HepG2 (cell line): Measurements from ENCODE around the gene C10orf90. TPM values are rescaled to one million over a fixed set of nuclear protein-coding genes. Genes with fewer than 3 reads are reported as not detected.
A peak's percentile ranks its signal among the peaks of the same experiment; 100 is the strongest.

Experiments used
- ATAC-seq: fragments of 200-7000 bp; cut with Tn5 transposase; 3 replicates; pipeline ENCODE4 v1.9.1; 2020; ENCODE audit warnings: mild to moderate bottlenecking, moderate library complexity
- BruUV-seq: library from RNA; stranded (reverse); fragments of 400-500 nt; replicated peaks from 2 replicates; lab custom pipeline; 2021; lab: Mats Ljungman, UMichigan
- CTCF ChIA-PET: fragments of 300-600 bp; formaldehyde crosslinking; extraction: SDS; loops from one replicate; lab custom pipeline; 2021; ENCODE audit warnings: low total read pairs, inconsistent platforms, low intra/inter-chr PET ratio; lab: Yijun Ruan, JAX
- POLR2A ChIA-PET: fragments of 350-600 bp; sonication (Branson Sonifier 250); formaldehyde crosslinking; loops from one replicate; lab custom pipeline; 2020; ENCODE audit warnings: antibody characterized with exemption, inconsistent platforms; lab: Yijun Ruan, JAX
- DNase-seq: peaks from one replicate; pipeline ENCODE4 v3.0.0-alpha.2; 2015; ENCODE audit warnings: low spot score
- FAIRE-seq: peaks from 3 replicates; lab custom pipeline; 2011; peaks lifted over from hg19 to GRCh38; lab: Jason Lieb, UNC
- H2AFZ ChIP-seq: one replicate; pipeline ENCODE4 v1.6.1; 2011; ENCODE audit warnings: low read length, inconsistent platforms
- H3K27ac ChIP-seq: fragments of 300-600 bp; 3 replicates; pipeline ENCODE4 v1.8.0; 2011; ENCODE audit warnings: mixed run types, mild to moderate bottlenecking, mixed read lengths, low read length, inconsistent platforms; ENCODE audit not compliant: insufficient read depth; ENCODE audit errors: extremely low read length
- H3K27me3 ChIP-seq, 2 experiments: fragments of 200-600 bp in 1 of 2; 2 replicates in 1 of 2; 3 replicates in 1 of 2; pipeline versions ENCODE4 v1.6.0 to v1.8.0; 2011; ENCODE audit warnings: low read length in 2 of 2, mild to moderate bottlenecking in 2 of 2, moderate library complexity in 2 of 2, inconsistent platforms in 1 of 2; ENCODE audit not compliant: insufficient read depth in 2 of 2, control insufficient read depth in 1 of 2
- H3K36me3 ChIP-seq, 2 experiments: fragments of 200-600 bp in 1 of 2; replicated peaks in 1 of 2; 2 replicates in 1 of 2; 3 replicates in 1 of 2; pipeline versions ENCODE4 v1.5.1 to v1.8.0; 2011; ENCODE audit warnings: low read length in 2 of 2, inconsistent platforms in 1 of 2; ENCODE audit not compliant: insufficient read depth in 2 of 2, control insufficient read depth in 1 of 2
- H3K4me1 ChIP-seq: 2 replicates; pipeline ENCODE4 v1.5.1; 2012; ENCODE audit warnings: low read length, inconsistent platforms; ENCODE audit not compliant: insufficient read depth
- H3K4me2 ChIP-seq: 2 replicates; pipeline ENCODE4 v1.6.0; 2011; ENCODE audit warnings: low read depth, low read length, inconsistent platforms
- H3K4me3 ChIP-seq, 3 experiments: fragments of 200-600 bp in 1 of 3; sonication (generic), shearing (Covaris generic) in 1 of 3; replicated peaks in 1 of 3; 2 replicates each; pipeline ENCODE4 v1.5.1; 2011 to 2016; ENCODE audit warnings: low read length in 3 of 3, inconsistent platforms in 2 of 3, low read depth in 2 of 3, mild to moderate bottlenecking in 2 of 3, control low read depth in 1 of 3, mixed read lengths in 1 of 3; ENCODE audit not compliant: insufficient read depth in 1 of 3
- H3K79me2 ChIP-seq: one replicate; pipeline ENCODE4 v1.6.1; 2011; ENCODE audit warnings: low read length, inconsistent platforms; ENCODE audit not compliant: insufficient read depth
- H3K9ac ChIP-seq: 2 replicates; pipeline ENCODE4 v1.6.0; 2011; ENCODE audit warnings: mild to moderate bottlenecking, low read depth, low read length, inconsistent platforms; ENCODE audit not compliant: insufficient read depth
- H3K9me3 ChIP-seq: 2 replicates; pipeline ENCODE4 v1.5.1; 2012; ENCODE audit warnings: mild to moderate bottlenecking, low read length
- H4K20me1 ChIP-seq: 2 replicates; pipeline ENCODE4 v1.6.0; 2011; ENCODE audit warnings: inconsistent platforms, mild to moderate bottlenecking, low read length, moderate library complexity; ENCODE audit not compliant: insufficient read depth
- ATF1 ChIP-seq: IDR thresholded peaks from 2 replicates; pipeline ENCODE4 v1.6.1; 2016; ENCODE audit warnings: mild to moderate bottlenecking, control low read depth
- KAT7 ChIP-seq: IDR thresholded peaks from 2 replicates; pipeline ENCODE4 v1.6.1; 2018; ENCODE audit warnings: borderline replicate concordance, missing compliant biosample characterization
- LCORL ChIP-seq, 2 experiments: fragments of 450-650 bp in 1 of 2; sonication (generic) in 1 of 2; formaldehyde crosslinking in 1 of 2; IDR thresholded peaks; 2 replicates each; pipeline versions ENCODE4 v1.5.0 to v1.6.1; 2017 to 2020; ENCODE audit warnings: antibody characterized with exemption in 1 of 2, missing genetic modification reagents in 1 of 2
- MED8 ChIP-seq: sonication (generic); formaldehyde crosslinking; IDR thresholded peaks from 2 replicates; pipeline ENCODE4 v1.8.1; 2023; ENCODE audit warnings: mild to moderate bottlenecking, missing genetic modification reagents; ENCODE audit not compliant: insufficient replicate concordance
- NR2F6 ChIP-seq, 2 experiments: IDR thresholded peaks; 2 replicates each; pipeline ENCODE4 v1.6.1; 2016; ENCODE audit warnings: antibody characterized with exemption in 1 of 2, mild to moderate bottlenecking in 1 of 2
- TCF12 ChIP-seq, 2 experiments: fragments of 450-650 bp in 1 of 2; sonication (generic) in 1 of 2; formaldehyde crosslinking in 1 of 2; IDR thresholded peaks; 2 replicates each; pipeline versions ENCODE4 v1.6.1 to v1.8.0; 2017 to 2022; ENCODE audit warnings: antibody characterized with exemption in 1 of 2, mild to moderate bottlenecking in 1 of 2, missing genetic modification reagents in 1 of 2, moderate library complexity in 1 of 2
- TMF1 ChIP-seq: sonication (generic); formaldehyde crosslinking; IDR thresholded peaks from 2 replicates; pipeline ENCODE4 v1.8.1; 2022; ENCODE audit warnings: low read depth, missing genetic modification reagents
- ZFP41 ChIP-seq: sonication (generic); formaldehyde crosslinking; IDR thresholded peaks from 2 replicates; pipeline ENCODE4 v1.4.0; 2020; ENCODE audit warnings: mild to moderate bottlenecking, missing genetic modification reagents, borderline replicate concordance
- ZNF232 ChIP-seq: sonication (generic); formaldehyde crosslinking; IDR thresholded peaks from 2 replicates; pipeline ENCODE4 v1.4.0; 2020; ENCODE audit warnings: missing genetic modification reagents, borderline replicate concordance
- WGBS: methylation state at CpG from one replicate; pipeline ENCODE4 v1.1.6; 2017; ENCODE audit warnings: low lambda C conversion rate; 5-methylcytosine and 5-hydroxymethylcytosine counted together
- in situ Hi-C: cut with HindIII; loops from 2 replicates; pipeline ENCODE4 v1.10.0; 2017; ENCODE audit warnings: low pct_unique_long_range_greater_than_20kb; ENCODE audit not compliant: extremely low pct_ligation_motif_present
- intact Hi-C: fragments of 100-400 bp; cut with micrococcal nuclease; formaldehyde crosslinking; loops from one replicate; pipeline ENCODE4 v1.10.0; 2022; ENCODE audit not compliant: unreplicated experiment
- polyA plus RNA-seq, 8 experiments: library from polyadenylated mRNA; depleted of rRNA in 3 of 8; stranded (reverse) in 7 of 8; unstranded in 1 of 8; fragments of >200 nt; fragmentation: Illumina TruSeq in 4 of 8; extraction: Trizol in 4 of 8; gene quantifications; 2 replicates each; pipeline versions ENCODE4 v1.2.1 to v1.2.3, GENCODE V29; 2011 to 2016; ENCODE audit warnings: low read depth in 4 of 8, missing spikeins in 1 of 8, mixed read lengths in 1 of 8; ENCODE audit not compliant: insufficient read depth in 1 of 8
- total RNA-seq, 5 experiments: library from RNA; depleted of rRNA; stranded (reverse); fragments of >200 nt; fragmentation: Illumina TruSeq; extraction: Trizol; gene quantifications; 2 replicates each; pipeline ENCODE4 v1.2.3, GENCODE V29; 2016; ENCODE audit warnings: low read depth in 1 of 5
- TF ChIP-seq, protein P1 (sequence below): IDR thresholded peaks from 2 replicates; pipeline ENCODE4 v1.6.1; 2012; ENCODE audit warnings: low read length, improper control_type of control experiment
- TF ChIP-seq, protein P2 (sequence below): IDR thresholded peaks from 2 replicates; pipeline ENCODE4 v1.6.1; 2016; ENCODE audit warnings: low read depth, control low read depth

Gene C10orf90
- total and polyA plus RNA-seq, 2 of the 13 experiments (the other 11 are each of a cell fraction or from before 2014, with no cell fraction given) = not detected

DNA sequence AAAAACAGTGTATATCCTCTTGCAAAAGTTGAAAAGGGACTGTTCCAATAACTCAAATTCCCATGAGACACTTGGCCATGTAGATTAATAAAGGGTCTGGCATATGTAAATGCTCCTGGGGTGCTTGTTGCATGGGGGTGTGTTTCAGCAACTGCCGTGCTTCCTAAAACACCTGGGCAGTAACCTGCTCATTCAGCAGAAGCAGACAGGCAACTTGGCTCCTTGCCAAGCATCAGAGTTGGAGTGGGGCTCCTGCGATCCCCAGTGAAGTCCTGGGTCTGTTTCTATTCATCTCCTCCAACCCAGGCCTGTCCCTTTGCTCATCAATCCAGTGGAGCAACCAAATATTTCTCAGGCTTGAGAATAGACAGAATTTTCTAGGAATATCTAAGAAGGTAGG, 240.0 kb downstream of the C10orf90 start:
- Histone ChIP-seq H3K9me3 (no peaks in the 10 kb centered on the region), H3K27ac (no peak overlapping the region), H3K36me3 (no peaks in the 10 kb centered on the region), H3K4me1 (no peaks in the 10 kb centered on the region), H3K4me3 (no peak overlapping the region), H3K4me2 (no peak overlapping the region), H3K79me2 (no peaks in the 10 kb centered on the region), H3K9ac (no peak overlapping the region), H2AFZ (no peak overlapping the region), H3K27me3 (no peaks in the 10 kb centered on the region; a peak in 2 of 5 replicates), H4K20me1 (no peaks in the 10 kb centered on the region)
- in situ Hi-C loops = no loop called here
- ATAC-seq = no peak
- BruUV-seq = no TSS peak
- TF ChIP-seq KAT7 (CRISPR knock-in tag) (no peak), ZNF232 (no peak), MED8 (no peak), LCORL (IDR thresholded peaks at IDR 0.05) (0 out of 2 replicates have a peak, but pooled peaks have one; percentile 35), LCORL (CRISPR knock-in tag; IDR thresholded peaks at IDR 0.05) (no peak)
- ChIA-PET POLR2A (no interaction called here), CTCF (no interaction called here)
- intact Hi-C loops = no loop called here
- WGBS = 0% methylated on average over 1 of the region's 2 CpGs
- no peak for FAIRE-seq
- no peak for DNase-seq

DNA sequence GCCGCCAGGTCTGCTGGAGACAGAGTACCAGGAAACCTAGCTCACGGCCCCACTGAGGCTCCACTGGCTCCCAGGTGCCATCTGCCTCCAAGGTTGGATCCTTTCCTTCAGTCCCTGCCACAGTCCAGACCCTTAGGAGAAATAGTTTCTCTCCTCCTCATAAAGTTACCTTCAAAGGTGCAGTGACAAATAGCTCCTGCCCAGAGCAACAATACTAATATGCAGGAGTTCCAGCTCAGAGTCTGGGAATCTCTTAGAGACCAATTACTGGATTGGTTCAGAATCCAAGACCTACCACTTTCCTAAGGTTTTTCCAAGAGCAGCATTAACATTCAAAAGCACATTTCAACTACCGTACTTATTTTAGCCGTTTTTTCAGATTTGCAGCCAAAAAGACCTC, 241.2 kb downstream of the C10orf90 start:
- FAIRE-seq (no peak), DNase-seq (no peak), ATAC-seq (no peak)
- WGBS = 18% methylated on average over 4 of the region's 4 CpGs
- ChIA-PET CTCF (no interaction called here), POLR2A (no interaction called here)
- no peaks in the 10 kb centered on the region for H4K20me1 ChIP-seq
- in situ Hi-C loops = no loop called here
- no peak overlapping the region for H3K4me2 ChIP-seq
- H3K27ac ChIP-seq = no peak overlapping the region
- H2AFZ ChIP-seq = no peak overlapping the region
- H3K79me2 ChIP-seq = no peaks in the 10 kb centered on the region
- no peaks in the 10 kb centered on the region for H3K36me3 ChIP-seq
- no peak overlapping the region for H3K9ac ChIP-seq
- no peaks in the 10 kb centered on the region for H3K9me3 ChIP-seq
- BruUV-seq = no TSS peak
- intact Hi-C loops = no loop called here
- no peaks in the 10 kb centered on the region for H3K4me1 ChIP-seq
- H3K4me3 ChIP-seq = no peak overlapping the region
- H3K27me3 ChIP-seq = no peaks in the 10 kb centered on the region; a peak in 2 of 5 replicates
- no peak for TF ChIP-seq TMF1 (CRISPR knock-in tag)
- TF ChIP-seq, protein P1, sequence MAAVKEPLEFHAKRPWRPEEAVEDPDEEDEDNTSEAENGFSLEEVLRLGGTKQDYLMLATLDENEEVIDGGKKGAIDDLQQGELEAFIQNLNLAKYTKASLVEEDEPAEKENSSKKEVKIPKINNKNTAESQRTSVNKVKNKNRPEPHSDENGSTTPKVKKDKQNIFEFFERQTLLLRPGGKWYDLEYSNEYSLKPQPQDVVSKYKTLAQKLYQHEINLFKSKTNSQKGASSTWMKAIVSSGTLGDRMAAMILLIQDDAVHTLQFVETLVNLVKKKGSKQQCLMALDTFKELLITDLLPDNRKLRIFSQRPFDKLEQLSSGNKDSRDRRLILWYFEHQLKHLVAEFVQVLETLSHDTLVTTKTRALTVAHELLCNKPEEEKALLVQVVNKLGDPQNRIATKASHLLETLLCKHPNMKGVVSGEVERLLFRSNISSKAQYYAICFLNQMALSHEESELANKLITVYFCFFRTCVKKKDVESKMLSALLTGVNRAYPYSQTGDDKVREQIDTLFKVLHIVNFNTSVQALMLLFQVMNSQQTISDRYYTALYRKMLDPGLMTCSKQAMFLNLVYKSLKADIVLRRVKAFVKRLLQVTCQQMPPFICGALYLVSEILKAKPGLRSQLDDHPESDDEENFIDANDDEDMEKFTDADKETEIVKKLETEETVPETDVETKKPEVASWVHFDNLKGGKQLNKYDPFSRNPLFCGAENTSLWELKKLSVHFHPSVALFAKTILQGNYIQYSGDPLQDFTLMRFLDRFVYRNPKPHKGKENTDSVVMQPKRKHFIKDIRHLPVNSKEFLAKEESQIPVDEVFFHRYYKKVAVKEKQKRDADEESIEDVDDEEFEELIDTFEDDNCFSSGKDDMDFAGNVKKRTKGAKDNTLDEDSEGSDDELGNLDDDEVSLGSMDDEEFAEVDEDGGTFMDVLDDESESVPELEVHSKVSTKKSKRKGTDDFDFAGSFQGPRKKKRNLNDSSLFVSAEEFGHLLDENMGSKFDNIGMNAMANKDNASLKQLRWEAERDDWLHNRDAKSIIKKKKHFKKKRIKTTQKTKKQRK = no peak
- TF ChIP-seq, protein P2, sequence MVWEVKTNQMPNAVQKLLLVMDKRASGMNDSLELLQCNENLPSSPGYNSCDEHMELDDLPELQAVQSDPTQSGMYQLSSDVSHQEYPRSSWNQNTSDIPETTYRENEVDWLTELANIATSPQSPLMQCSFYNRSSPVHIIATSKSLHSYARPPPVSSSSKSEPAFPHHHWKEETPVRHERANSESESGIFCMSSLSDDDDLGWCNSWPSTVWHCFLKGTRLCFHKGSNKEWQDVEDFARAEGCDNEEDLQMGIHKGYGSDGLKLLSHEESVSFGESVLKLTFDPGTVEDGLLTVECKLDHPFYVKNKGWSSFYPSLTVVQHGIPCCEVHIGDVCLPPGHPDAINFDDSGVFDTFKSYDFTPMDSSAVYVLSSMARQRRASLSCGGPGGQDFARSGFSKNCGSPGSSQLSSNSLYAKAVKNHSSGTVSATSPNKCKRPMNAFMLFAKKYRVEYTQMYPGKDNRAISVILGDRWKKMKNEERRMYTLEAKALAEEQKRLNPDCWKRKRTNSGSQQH = no peak
- no peak for TF ChIP-seq TCF12 (IDR thresholded peaks at IDR 0.05)
- no peak for TF ChIP-seq TCF12 (CRISPR knock-in tag; IDR thresholded peaks at IDR 0.05)
- no peak for TF ChIP-seq ATF1 (CRISPR knock-in tag)
- TF ChIP-seq NR2F6 (IDR thresholded peaks at IDR 0.05) = no peak
- TF ChIP-seq NR2F6 (CRISPR knock-in tag; IDR thresholded peaks at IDR 0.05) = no peak
- no peak for TF ChIP-seq ZFP41 (CRISPR knock-in tag)
